Dedifferentiated amniotic fluid mesenchymal stem cell (primary cell): ENCODE results near the gene TMEM132D.

Source experiments
- DNase-seq: peaks from one replicate; pipeline ENCODE4 v3.0.0-alpha.2; 2016; ENCODE audit errors: extremely low spot score

The TMEM132D gene

DNA sequence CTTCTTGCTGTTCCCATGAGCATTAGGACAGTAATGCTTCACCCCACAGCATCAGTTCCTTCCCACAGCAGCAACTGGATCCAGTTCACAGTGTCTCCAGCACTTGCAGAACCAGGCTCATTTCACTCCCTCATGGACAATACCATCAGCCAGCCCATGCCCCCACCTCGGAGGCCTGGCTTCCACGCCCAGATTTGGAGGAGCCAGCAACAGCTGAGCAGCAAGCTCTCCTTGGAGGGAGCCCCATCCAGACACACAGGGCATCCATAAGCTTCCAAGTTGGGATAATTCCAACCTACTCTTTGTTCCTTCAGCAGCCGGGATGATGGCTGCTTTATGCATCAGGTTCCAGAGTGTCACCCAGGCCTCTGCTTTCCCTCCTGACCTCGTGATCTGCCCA lies 800.6 kb downstream of the TMEM132D start:
- DNase-seq = no peak

- DNase-seq = no peak
Observed at GRCh38 chr12:129102233-129102632, 801.6 kb downstream of the TMEM132D start.

- DNase-seq = no peak
Observed at GRCh38 chr12:129101816-129102215, 802.0 kb downstream of the TMEM132D start.

- no peak for DNase-seq
Observed at GRCh38 chr12:129101404-129101803, 802.4 kb downstream of the TMEM132D start.

DNA sequence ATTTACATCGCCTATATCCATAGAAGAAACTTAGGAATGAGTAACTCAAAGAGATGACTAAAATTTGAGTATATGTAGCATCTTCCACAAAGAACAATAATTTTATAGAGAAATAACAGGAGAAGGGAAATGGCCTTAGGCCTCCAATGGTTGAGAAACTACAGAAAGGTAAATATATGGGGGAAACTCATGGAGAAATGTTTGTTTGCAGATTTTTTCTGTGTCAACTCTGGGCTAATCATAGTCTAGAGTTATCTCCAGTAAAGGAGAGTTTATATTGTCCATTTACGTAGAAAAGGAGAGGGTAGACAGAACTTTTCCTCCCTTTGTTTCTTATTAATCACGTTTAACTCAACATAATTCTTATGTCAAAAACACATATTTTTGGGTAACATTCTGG lies 806.4 kb downstream of the TMEM132D start:
- no peak for DNase-seq

GRCh38 chr12:129096968-129097367 lies 806.9 kb downstream of the TMEM132D start:
- no peak for DNase-seq

DNA sequence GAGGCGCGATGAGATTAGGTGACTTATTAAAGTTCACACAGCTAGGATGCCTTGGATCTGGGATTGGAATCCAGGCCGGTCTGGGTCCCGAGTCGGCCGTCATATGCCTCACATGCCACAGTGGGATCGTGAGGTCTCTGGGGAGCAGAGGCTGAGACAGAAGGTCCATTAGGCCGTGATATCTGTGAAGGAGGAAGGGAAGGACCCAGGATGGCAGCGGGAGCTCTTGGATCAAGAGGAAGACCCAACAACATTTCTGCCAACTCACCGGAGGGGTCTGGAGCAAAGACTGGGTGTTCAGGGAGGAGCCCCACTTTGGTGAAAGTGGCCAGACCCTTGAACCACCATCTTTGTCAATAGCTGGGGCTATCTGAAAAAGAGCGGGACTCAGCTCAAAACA lies 807.6 kb downstream of the TMEM132D start:
- DNase-seq = no peak

- no peak for DNase-seq
Observed at GRCh38 chr12:129089576-129089975, 814.2 kb downstream of the TMEM132D start.

GRCh38 chr12:129084875-129085826 lies 818.7 kb downstream of the TMEM132D start:
- no peak for DNase-seq

DNA sequence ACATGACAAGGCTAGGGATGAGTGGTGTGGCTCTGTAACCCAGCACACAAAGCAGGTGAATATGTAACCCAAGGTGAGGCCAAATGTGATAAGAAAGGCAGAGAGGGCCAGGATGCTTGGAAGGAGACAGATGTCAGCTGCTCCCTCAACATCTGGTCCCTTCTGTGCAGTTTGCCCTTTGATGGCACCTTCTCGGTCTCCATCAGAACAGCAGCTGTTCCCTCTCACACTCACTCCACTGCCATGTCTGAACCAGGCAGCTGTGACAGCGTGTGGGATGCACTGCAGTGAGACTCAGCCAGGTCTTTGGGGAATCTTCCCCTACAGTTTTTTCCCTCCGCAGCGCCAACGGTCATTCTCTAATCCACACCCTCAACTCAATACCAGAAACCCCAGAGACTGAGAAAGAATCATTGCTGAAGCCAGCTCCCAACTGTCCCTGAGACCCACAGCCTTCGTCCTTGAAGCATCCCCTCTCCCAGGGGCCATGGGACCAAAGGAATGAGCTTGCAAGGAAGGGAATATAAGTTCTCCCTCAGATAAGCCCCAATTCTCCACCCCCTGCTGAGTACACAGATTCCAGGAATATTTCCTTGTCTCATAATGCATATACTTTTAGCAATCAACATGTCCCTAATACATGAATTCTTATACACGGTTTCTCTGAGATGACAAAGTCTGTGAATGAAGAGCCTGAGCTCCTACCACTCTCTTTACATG lies 820.5 kb downstream of the TMEM132D start:
- no peak for DNase-seq

- no peak for DNase-seq
Observed at GRCh38 chr12:129082441-129082840, 821.4 kb downstream of the TMEM132D start.

- DNase-seq = no peak
Observed at GRCh38 chr12:129081755-129082250, 822.0 kb downstream of the TMEM132D start.

DNA sequence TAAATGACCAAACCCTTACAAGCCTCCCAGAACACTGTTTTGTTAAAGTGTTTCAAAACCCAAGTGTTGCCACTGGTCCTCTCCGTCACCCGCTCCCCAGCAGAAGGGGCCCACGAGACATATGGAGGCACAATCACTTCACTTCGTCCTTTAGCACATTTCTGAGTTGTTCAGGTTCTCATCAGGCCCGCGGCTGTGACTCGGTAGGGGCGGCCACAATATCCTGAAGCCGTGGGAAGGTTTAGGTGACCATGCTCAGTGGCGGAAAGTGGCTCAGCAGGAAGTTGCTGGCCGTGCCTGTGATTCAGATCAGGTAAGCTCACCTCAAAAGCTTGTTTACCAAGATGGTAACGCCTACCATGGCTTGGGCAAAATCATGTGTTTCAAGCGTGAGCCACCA lies 823.0 kb downstream of the TMEM132D start:
- no peak for DNase-seq

- no peak for DNase-seq
Observed at GRCh38 chr12:129080391-129080790, 823.4 kb downstream of the TMEM132D start.

DNA sequence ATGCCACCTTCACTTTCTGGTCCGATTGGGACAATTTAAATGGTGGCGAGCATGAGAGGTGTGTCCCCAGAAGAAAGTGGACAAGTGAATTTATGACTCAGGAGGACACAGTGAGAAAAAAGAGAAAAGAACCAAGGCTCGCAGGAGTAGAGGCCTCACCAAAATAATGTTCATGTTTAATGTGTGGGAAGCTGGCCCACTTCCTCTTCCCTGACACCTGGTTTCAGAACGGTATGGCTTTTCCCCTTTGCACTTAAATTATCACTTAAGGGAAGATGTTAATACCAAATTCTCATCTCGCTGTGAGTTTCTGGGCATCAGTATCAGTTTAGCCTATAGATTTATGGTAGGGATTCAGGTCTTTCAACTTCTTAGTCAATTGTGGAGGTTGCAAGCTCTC lies 824.1 kb downstream of the TMEM132D start:
- DNase-seq = no peak

- no peak for DNase-seq
Observed at GRCh38 chr12:129076441-129077320, 827.1 kb downstream of the TMEM132D start.

DNA sequence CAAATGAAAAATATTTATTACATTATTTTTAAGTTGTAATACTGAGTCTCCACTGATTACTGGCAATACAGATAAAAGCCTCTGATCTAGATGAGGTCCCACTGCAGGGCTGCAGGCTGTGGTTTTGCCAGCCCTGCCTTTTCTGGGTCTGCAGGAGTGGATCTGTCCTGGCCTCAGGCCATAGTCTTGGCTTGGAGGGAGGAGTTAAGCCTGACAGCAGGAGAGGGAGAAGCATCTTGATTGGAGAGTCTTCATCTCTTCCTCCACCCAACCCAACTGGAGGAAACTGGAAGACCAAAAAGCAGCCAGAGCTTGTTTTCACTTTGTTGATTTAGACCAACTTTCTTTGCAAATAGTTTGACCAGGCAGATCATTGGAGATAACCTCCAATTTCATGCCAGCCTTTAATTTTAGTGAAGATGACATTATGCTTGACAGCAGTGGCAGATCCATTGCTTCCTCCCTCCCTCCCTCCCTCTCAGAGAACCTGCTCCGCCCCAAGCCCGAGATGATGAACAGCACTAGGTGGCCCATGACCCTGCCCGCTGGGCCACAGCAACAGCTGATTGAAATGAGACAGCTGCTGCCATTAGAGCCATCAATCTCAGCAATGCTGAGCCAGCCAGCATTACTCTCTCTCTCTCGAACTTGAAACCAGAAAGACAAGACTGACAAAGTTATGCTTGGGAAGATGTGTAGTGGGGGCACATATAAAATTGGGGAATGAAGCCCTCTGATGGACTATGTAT lies 828.2 kb downstream of the TMEM132D start:
- no peak for DNase-seq

GRCh38 chr12:129074379-129074778 lies 829.4 kb downstream of the TMEM132D start:
- no peak for DNase-seq

- DNase-seq = no peak
Observed at GRCh38 chr12:129073157-129073915, 830.5 kb downstream of the TMEM132D start.

- DNase-seq = no peak
Observed at GRCh38 chr12:129071362-129071761, 832.5 kb downstream of the TMEM132D start.
